Heart left ventricle (tissue), 16 donors: ENCODE data around the gene LIN37. TPM values are rescaled to one million over a fixed set of nuclear protein-coding genes. Genes with fewer than 3 reads are reported as not detected.

Experiments
- ATAC-seq, 4 donors: fragments of 200-7000 bp; cut with Tn5 transposase; one replicate each; pipeline ENCODE4 v1.9.1; 2020 to 2022; ENCODE audit warnings: moderate library complexity in 4 of 4, mild to moderate bottlenecking in 3 of 4, moderate number of reproducible peaks in 1 of 4
- DNase-seq, 5 donors: peaks; one replicate each; pipeline ENCODE4 v3.0.0-alpha.2; 2020
- H3K27ac ChIP-seq, 12 donors: fragments of 200-600 bp; sonication (generic) in 4 of 12; one replicate each; pipeline versions ENCODE4 v1.5.0 to v1.8.0; 2016 to 2022; ENCODE audit warnings: mild to moderate bottlenecking in 2 of 12
- H3K27me3 ChIP-seq, 9 donors: fragments of 200-600 bp; sonication (generic) in 2 of 9; one replicate each; pipeline versions ENCODE4 v1.5.1 to v1.8.0; 2016 to 2022; ENCODE audit warnings: mild to moderate bottlenecking in 3 of 9
- H3K36me3 ChIP-seq, 9 donors: fragments of 200-600 bp; sonication (generic) in 2 of 9; one replicate each; pipeline versions ENCODE4 v1.5.0 to v1.8.0; 2018 to 2022; ENCODE audit warnings: mild to moderate bottlenecking in 2 of 9
- H3K4me1 ChIP-seq, 12 donors: fragments of 200-600 bp; sonication (generic) in 4 of 12; one replicate each; pipeline versions ENCODE4 v1.5.0 to v1.8.0; 2016 to 2022; ENCODE audit warnings: mild to moderate bottlenecking in 3 of 12
- H3K4me3 ChIP-seq, 12 donors: fragments of 200-600 bp; sonication (generic) in 4 of 12; one replicate each; pipeline versions ENCODE4 v1.5.0 to v1.8.0; 2017 to 2022; ENCODE audit warnings: mild to moderate bottlenecking in 9 of 12, moderate library complexity in 4 of 12
- H3K9me3 ChIP-seq, 12 donors: fragments of 200-600 bp; sonication (generic) in 4 of 12; one replicate each; pipeline versions ENCODE4 v1.5.0 to v1.8.0; 2016 to 2022; ENCODE audit warnings: mild to moderate bottlenecking in 1 of 12
- POLR2A ChIP-seq, 2 donors: fragments of 450-650 bp; IDR thresholded peaks; one replicate each; pipeline ENCODE4 v1.6.1; 2017; ENCODE audit warnings: antibody characterized with exemption in 2 of 2, mild to moderate bottlenecking in 2 of 2, moderate library complexity in 2 of 2
- WGBS, 4 donors: extraction: QIAGEN DNeasy Blood & Tissue Kit in 2 of 4; methylation state at CpG; one replicate each; pipeline versions ENCODE4 v1.1.5 to v1.1.7; 2013 to 2018; 5-methylcytosine and 5-hydroxymethylcytosine counted together
- intact Hi-C, 10 donors: fragments of 100-400 bp; cut with DNase I; formaldehyde crosslinking; loops; one replicate each; pipeline versions ENCODE4 v1.11.1 to v1.14.2; 2022
- polyA plus RNA-seq, 2 donors: library from polyadenylated mRNA; stranded (reverse); fragments of 200-250 nt; gene quantifications; one replicate each; pipeline ENCODE4 v1.2.3, GENCODE V29; 2013
- total RNA-seq, 9 donors: library from RNA; depleted of rRNA in 2 of 9; stranded (reverse); fragments of >200 nt in 2 of 9; fragmentation: NEBNext Ultra II Directional in 3 of 9; extraction: Animal tissue kit (Norgen Biotek cat#: 25700) in 3 of 9; gene quantifications; one replicate each; pipeline versions ENCODE4 v1.1.0 to v1.2.4, GENCODE V29; 2016 to 2023
- TF ChIP-seq, protein P1 (sequence below), 12 donors: fragments of 200-600 bp; sonication (generic) in 4 of 12; IDR thresholded peaks; one replicate each; pipeline versions ENCODE4 v1.5.0 to v1.8.0; 2018 to 2022; ENCODE audit warnings: antibody characterized with exemption in 12 of 12, mild to moderate bottlenecking in 5 of 12
- donor health status: ischemic (EF 13 %, LVEDD 7.1; RV severe dilation, severe dysfunction).
- donor health status: healthy with polysubstance abuse.
- donor health status: DM: no; HTN: yes; CAD: no.
- donor health status: DM: no; HTN: no; CAD: no.
- donor health status: ischemic (EF 25% LVEDD 6.9; RV normal size, moderate dysfunction).
- donor health status: ischemic (EF 25% LVEDD 5.7; RV mildly dilated, moderate dysfunction).
- donor health status: healthy.
- donor health status: DM: yes; HTN: yes; CAD: no.
- donor health status: ischemic (EF 35%, LVEDD 5.7; RV mildly dilated, moderate dysfunction).
- donor health status: nonischemic (EF 11% LVEDD 7.7; RV severe dilation, severe dysfunction).
- donor health status: DM: yes; HTN: yes; CAD: no.
- donor health status: PGD.
- donor health status: ischemic (EF 29% LVEDD 5.4; RV normal size, mild dysfunction).
- donor health status: nonischemic (EF 23%, LVEDD 6.1; RV moderate dilation, normal function).

The LIN37 gene
- total and polyA plus RNA-seq, 11 donors, result 3.7 to 23.0 (median 7.8) TPM

DNA sequence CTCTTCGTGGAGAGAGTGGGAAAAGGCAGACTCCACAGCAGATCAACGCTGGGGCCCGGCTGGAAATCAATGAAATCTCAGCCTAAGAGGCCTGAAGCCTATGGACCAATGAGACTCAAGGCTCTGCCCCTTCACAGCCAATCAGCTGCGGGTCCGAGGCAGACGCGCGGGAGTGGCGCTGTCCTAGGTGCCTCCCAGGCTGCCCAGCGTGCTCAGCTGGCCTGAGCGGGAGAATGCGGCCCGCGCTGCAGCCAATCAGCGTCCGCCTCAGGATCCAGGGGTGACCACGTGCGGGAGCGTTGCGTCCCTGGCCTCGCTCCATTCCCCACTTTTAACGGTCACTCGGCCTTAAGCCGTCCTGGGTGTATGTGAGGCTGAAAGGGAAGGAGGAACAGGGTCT is 44.2 kb upstream of the LIN37 start, which contains the start of gene ZBTB32:
ZBTB32 (plus strand) TSS at position 341 of the 400 bp plus-strand sequence. CDS start 10,069 bp downstream, outside the sequence.
- ATAC-seq (peak in 2 of 4 donors; percentile 14 to 45), DNase-seq (peak in 3 of 5 donors; percentile 43 to 71 (median 61))
- 24 to 46% (median 26%) methylated on average over 12 to 24 of the region's 24 CpGs for WGBS, 4 donors
- no peaks in the 10 kb centered on the region for H3K36me3 ChIP-seq
- peaks cover 0 to 13% (median 4%) of the 10 kb centered on the region in 12 donors for H3K4me1 ChIP-seq
- H3K4me3 ChIP-seq, result no peak within 1 kb of the TSS
- no peak within 1 kb of the TSS for H3K27ac ChIP-seq
- intact Hi-C loops, result no loop called here
- H3K27me3 ChIP-seq, result peaks cover 0 to 16% (median 0%) of the 10 kb centered on the region in 9 donors
- H3K9me3 ChIP-seq, result no peaks in the 10 kb centered on the region
- TF ChIP-seq POLR2A (IDR thresholded peaks at IDR 0.05), result no peak
- TF ChIP-seq, protein P1, sequence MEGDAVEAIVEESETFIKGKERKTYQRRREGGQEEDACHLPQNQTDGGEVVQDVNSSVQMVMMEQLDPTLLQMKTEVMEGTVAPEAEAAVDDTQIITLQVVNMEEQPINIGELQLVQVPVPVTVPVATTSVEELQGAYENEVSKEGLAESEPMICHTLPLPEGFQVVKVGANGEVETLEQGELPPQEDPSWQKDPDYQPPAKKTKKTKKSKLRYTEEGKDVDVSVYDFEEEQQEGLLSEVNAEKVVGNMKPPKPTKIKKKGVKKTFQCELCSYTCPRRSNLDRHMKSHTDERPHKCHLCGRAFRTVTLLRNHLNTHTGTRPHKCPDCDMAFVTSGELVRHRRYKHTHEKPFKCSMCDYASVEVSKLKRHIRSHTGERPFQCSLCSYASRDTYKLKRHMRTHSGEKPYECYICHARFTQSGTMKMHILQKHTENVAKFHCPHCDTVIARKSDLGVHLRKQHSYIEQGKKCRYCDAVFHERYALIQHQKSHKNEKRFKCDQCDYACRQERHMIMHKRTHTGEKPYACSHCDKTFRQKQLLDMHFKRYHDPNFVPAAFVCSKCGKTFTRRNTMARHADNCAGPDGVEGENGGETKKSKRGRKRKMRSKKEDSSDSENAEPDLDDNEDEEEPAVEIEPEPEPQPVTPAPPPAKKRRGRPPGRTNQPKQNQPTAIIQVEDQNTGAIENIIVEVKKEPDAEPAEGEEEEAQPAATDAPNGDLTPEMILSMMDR (IDR thresholded peaks at IDR 0.05), result no peak

DNA sequence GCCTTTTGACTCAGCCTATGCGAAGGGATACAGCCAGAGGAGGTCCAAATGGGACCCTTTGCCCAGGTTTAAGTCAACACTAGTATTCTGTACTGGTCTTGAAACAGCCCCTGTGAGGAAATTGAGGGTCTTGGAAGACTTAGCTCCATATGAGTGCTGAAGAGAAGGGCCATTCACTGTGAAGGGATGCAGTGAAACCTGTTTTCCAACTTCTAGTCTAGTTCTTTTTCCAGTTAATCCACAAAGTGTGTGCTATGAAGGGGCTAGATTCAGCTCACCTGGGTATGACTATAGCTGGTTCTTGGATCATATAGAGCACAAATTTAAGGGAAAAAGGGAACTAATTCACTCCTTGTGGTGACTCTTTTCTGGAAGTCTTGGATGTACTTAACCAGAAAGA is 40.0 kb upstream of the LIN37 start:
- TF ChIP-seq, protein P1 (IDR thresholded peaks at IDR 0.05), result no peak
- no peak for TF ChIP-seq POLR2A (IDR thresholded peaks at IDR 0.05)
- H3K27me3 ChIP-seq, result peaks cover 0 to 9% (median 0%) of the 10 kb centered on the region in 9 donors
- H3K36me3 ChIP-seq, result no peaks in the 10 kb centered on the region
- peaks cover 0 to under 1% (median 0%) of the 10 kb centered on the region in 12 donors for H3K4me1 ChIP-seq
- H3K27ac ChIP-seq, result no peak overlapping the region
- DNase-seq (no peak), ATAC-seq (no peak)
- no peaks in the 10 kb centered on the region for H3K9me3 ChIP-seq
- no peak overlapping the region for H3K4me3 ChIP-seq
- intact Hi-C loops, result no loop called here
- 91 to 100% (median 93%) methylated on average over 1 of the region's 1 CpG for whole genome bisulfite sequencing, 4 donors

DNA sequence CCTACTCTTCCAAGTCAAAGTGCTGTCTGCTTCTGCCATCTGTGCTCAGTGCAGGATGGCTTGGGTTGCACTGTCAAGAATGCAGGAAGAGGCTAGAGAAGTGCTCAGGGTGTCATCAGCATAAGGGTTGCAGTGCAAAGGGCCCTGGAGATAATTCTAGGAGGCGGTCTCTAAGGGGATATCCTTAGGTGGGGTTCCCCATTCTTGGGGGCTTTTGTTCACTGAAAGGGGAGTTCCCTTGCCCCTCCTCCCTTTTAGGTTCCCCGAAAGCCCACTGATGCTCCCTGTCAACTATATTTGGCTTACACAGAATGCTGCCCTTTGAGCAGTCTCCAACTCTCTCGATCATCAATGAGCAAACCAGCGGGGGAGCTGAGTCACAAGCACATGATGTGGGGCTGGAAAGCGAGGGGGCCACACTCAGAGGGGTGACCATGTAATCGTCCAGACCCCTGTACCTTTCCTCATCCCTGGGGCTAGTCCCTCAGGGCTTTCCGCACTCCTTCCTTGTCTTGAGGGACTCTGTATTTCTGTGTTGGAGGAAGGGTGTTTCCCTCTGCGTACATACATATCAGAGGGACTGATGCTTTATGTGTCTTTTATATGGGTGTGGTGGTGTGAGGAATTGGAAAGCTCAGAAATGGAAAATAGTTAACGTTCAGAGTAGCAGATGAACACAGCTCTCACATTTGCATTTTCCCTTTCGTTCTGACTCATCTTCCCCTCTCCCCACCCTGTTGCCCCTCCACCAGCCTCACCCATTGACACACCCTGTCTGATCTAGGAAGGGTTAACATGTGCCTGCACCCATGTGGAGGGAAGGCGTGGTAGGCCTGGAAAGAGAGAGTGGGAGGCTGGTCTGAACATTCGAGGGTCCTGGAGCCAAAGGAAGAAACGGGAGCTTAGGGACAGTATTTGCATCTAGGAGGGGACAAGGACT is 37.3 kb upstream of the LIN37 start:
- Histone ChIP-seq H3K27me3 (no peaks in the 10 kb centered on the region), H3K36me3 (no peaks in the 10 kb centered on the region), H3K27ac (peak overlapping the region in 1 of 12 donors; percentile 5), H3K4me1 (peaks cover 0 to 10% (median 7%) of the 10 kb centered on the region in 12 donors), H3K9me3 (no peaks in the 10 kb centered on the region), H3K4me3 (no peak overlapping the region)
- DNase-seq, result no peak
- intact Hi-C loops, result loop anchor here in 4 of 10 donors (10.0 kb wide), 4 partner anchors 166 to 446 kb away; partner anchors contain the start of genes LRFN3 (in 2 of the 4), FFAR3 (in 1 of the 4), TMEM147 (in 1 of the 4) and USF2 (in 1 of the 4)
- TF ChIP-seq, protein P1 (IDR thresholded peaks at IDR 0.05), result no peak
- no peak for TF ChIP-seq POLR2A (IDR thresholded peaks at IDR 0.05)
- ATAC-seq, result no peak
- WGBS, 4 donors, result 59 to 67% (median 63%) methylated on average over 13 of the region's 13 CpGs
